ENCODE data around the gene TES. TPM values are rescaled to one million over a fixed set of nuclear protein-coding genes. Genes with fewer than 3 reads are reported as not detected.

Gene TES
- total and polyA plus RNA-seq, 4 donors = 5.7 to 11.8 (median 7.5) TPM

GRCh38 chr7:116227678-116228239 is 17.4 kb downstream of the TES start:
- Histone ChIP-seq H3K27me3 (ENCODE audit: control insufficient read depth in 4 of 4, insufficient read depth in 4 of 4, low read length in 3 of 4) (no peaks in the 10 kb centered on the region), H3K27ac (ENCODE audit: low read depth in 1 of 2, low read length in 2 of 2) (no peak overlapping the region), H3K4me3 (ENCODE audit: low read depth in 1 of 3, low read length in 3 of 3) (no peak overlapping the region), H3K9ac (ENCODE audit: low read depth in 1 of 2, low read length in 2 of 2) (no peak overlapping the region), H3K9me3 (ENCODE audit: control insufficient read depth in 4 of 4, low read length in 3 of 4) (no peaks in the 10 kb centered on the region), H3K36me3 (ENCODE audit: control insufficient read depth in 4 of 4, insufficient read depth in 3 of 4, low read depth in 1 of 4, low read length in 3 of 4) (no peaks in the 10 kb centered on the region), H3K4me1 (ENCODE audit: control insufficient read depth in 4 of 4, insufficient read depth in 4 of 4, low read length in 3 of 4) (peaks cover 0 to 7% (median 5%) of the 10 kb centered on the region in 4 donors)
- TF ChIP-seq EGR1 (IDR thresholded peaks at IDR 0.05; ENCODE audit: low read depth in 2 of 2) = no peak
- no peak for TF ChIP-seq FOXA2 (IDR thresholded peaks at IDR 0.05)
- TF ChIP-seq TAF1 (conservative IDR thresholded peaks at IDR 0.05) = no peak
- no peak for TF ChIP-seq FOXA1 (IDR thresholded peaks at IDR 0.05)
- TF ChIP-seq SP1 (IDR thresholded peaks at IDR 0.05) = no peak
- no peak for TF ChIP-seq ATF3 (IDR thresholded peaks at IDR 0.05)
- TF ChIP-seq NR2F2 (IDR thresholded peaks at IDR 0.05) = no peak
- no peak for TF ChIP-seq RAD21 (IDR thresholded peaks at IDR 0.05)
- no peak for TF ChIP-seq REST (IDR thresholded peaks at IDR 0.05)
- no peak for TF ChIP-seq YY1 (IDR thresholded peaks at IDR 0.05)
- TF ChIP-seq HNF4G (IDR thresholded peaks at IDR 0.05) = no peak
- TF ChIP-seq CTCF (IDR thresholded peaks at IDR 0.05; ENCODE audit: low read depth, low read length, missing input control) = no peak
- TF ChIP-seq HNF4A (conservative IDR thresholded peaks at IDR 0.05) = no peak
- WGBS = 76% methylated on average over 2 of the region's 2 CpGs
- DNase-seq (ENCODE audit: low spot score) = no peak

- Histone ChIP-seq H3K4me1 (ENCODE audit: control insufficient read depth in 4 of 4, insufficient read depth in 4 of 4, low read length in 3 of 4) (peaks cover 0 to 7% (median 5%) of the 10 kb centered on the region in 4 donors), H3K27me3 (ENCODE audit: control insufficient read depth in 4 of 4, insufficient read depth in 4 of 4, low read length in 3 of 4) (no peaks in the 10 kb centered on the region), H3K9me3 (ENCODE audit: control insufficient read depth in 4 of 4, low read length in 3 of 4) (no peaks in the 10 kb centered on the region), H3K27ac (ENCODE audit: low read depth in 1 of 2, low read length in 2 of 2) (no peak overlapping the region), H3K36me3 (ENCODE audit: control insufficient read depth in 4 of 4, insufficient read depth in 3 of 4, low read depth in 1 of 4, low read length in 3 of 4) (no peaks in the 10 kb centered on the region), H3K9ac (ENCODE audit: low read depth in 1 of 2, low read length in 2 of 2) (no peak overlapping the region), H3K4me3 (ENCODE audit: low read depth in 1 of 3, low read length in 3 of 3) (no peak overlapping the region)
- 92% methylated on average over 5 of the region's 5 CpGs for WGBS
- DNase-seq (ENCODE audit: low spot score) = no peak
- TF ChIP-seq HNF4A (conservative IDR thresholded peaks at IDR 0.05) = no peak
- TF ChIP-seq JUND (IDR thresholded peaks at IDR 0.05) = no peak
- TF ChIP-seq ZBTB33 (IDR thresholded peaks at IDR 0.05) = no peak
- TF ChIP-seq TAF1 (conservative IDR thresholded peaks at IDR 0.05) = no peak
- no peak for TF ChIP-seq FOXA2 (IDR thresholded peaks at IDR 0.05)
- TF ChIP-seq GABPA (IDR thresholded peaks at IDR 0.05 in 1 of 2, conservative IDR thresholded peaks at IDR 0.05 in 1 of 2) = no peak
- TF ChIP-seq FOXA1 (IDR thresholded peaks at IDR 0.05) = no peak
- no peak for TF ChIP-seq ATF3 (IDR thresholded peaks at IDR 0.05)
- no peak for TF ChIP-seq RAD21 (IDR thresholded peaks at IDR 0.05)
- no peak for TF ChIP-seq SP1 (IDR thresholded peaks at IDR 0.05)
- no peak for TF ChIP-seq EGR1 (IDR thresholded peaks at IDR 0.05; ENCODE audit: low read depth in 2 of 2)
These were observed 17.9 kb downstream of the TES start for GRCh38 chr7:116228241-116228640.

All from liver (tissue), 9 donors.